ENCODE results near the gene RNASE7.

Gene RNASE7

GRCh38 chr14:21090940-21091663, 48.9 kb downstream of the RNASE7 start:
- in situ Hi-C loops (cut with HindIII; ENCODE audit: low pct_unique_long_range_greater_than_20kb, low sequenced_read_pairs) = no loop called here
- DNase-seq (ENCODE audit: low read depth in 1 of 2, low spot score in 1 of 2) = no peak
- TF ChIP-seq JUND (IDR thresholded peaks at IDR 0.05; ENCODE audit: low read depth) = no peak

GRCh38 chr14:21091821-21092272, 49.7 kb downstream of the RNASE7 start:
- no peak for TF ChIP-seq JUND (IDR thresholded peaks at IDR 0.05; ENCODE audit: low read depth)
- in situ Hi-C loops (cut with HindIII; ENCODE audit: low pct_unique_long_range_greater_than_20kb, low sequenced_read_pairs) = no loop called here
- no peak for DNase-seq (ENCODE audit: low read depth in 1 of 2, low spot score in 1 of 2)

GRCh38 chr14:21092273-21093011, 50.3 kb downstream of the RNASE7 start:
- peak; percentile 71 to 79 for DNase-seq (ENCODE audit: low read depth in 1 of 2, low spot score in 1 of 2)
- TF ChIP-seq JUND (IDR thresholded peaks at IDR 0.05; ENCODE audit: low read depth) = no peak
- in situ Hi-C loops (cut with HindIII; ENCODE audit: low pct_unique_long_range_greater_than_20kb, low sequenced_read_pairs) = no loop called here

- in situ Hi-C loops (cut with HindIII; ENCODE audit: low pct_unique_long_range_greater_than_20kb, low sequenced_read_pairs) = no loop called here
Measured at GRCh38 chr14:21093018-21093417, 50.9 kb downstream of the RNASE7 start.

More at GRCh38 chr14:21093018-21093417, 50.9 kb downstream of the RNASE7 start:
- DNase-seq (ENCODE audit: low read depth in 1 of 2, low spot score in 1 of 2) = no peak
- no peak for TF ChIP-seq JUND (IDR thresholded peaks at IDR 0.05; ENCODE audit: low read depth)

Measured in T47D (cell line).